Activated T-cell treated with anti-CD3 and anti-CD28 coated beads, Interleukin-2, amount 50 U/mL, for 4 hours (primary cell): Measurements from ENCODE around the gene DHX9. TPM values are rescaled to one million over a fixed set of nuclear protein-coding genes. Genes with fewer than 3 reads are reported as not detected.

Experiments
- total RNA-seq, 3 donors: library from RNA; stranded (reverse); gene quantifications; one replicate each; pipeline ENCODE4 v1.2.1, GENCODE V29; 2021

DHX9 gene
- total RNA-seq, 3 donors from 2014 or later, result 375 to 402 (median 394) TPM

Other genes starting within 250 kb of the DHX9 start
- 10 to 100 TPM; 38.8 to 62.8 (median 53.6) TPM for gene RGS16, start 235.0 kb upstream of the DHX9 start, total RNA-seq
- not detected for gene RGS8, start 154.8 kb upstream of the DHX9 start, total RNA-seq
- gene NPL, start 49.6 kb upstream of the DHX9 start, total RNA-seq, result 10 to 100 TPM in 2 of 3 donors, 1 to 10 TPM in 1; 5.2 to 11.0 (median 10.4) TPM
- gene SHCBP1L, start 113.8 kb downstream of the DHX9 start, total RNA-seq, result not detected
- 1 to 10 TPM in 1 of 3 donors, under 1 TPM in 2; 0.61 to 1.0 (median 0.84) TPM for gene LAMC1, start 184.1 kb downstream of the DHX9 start, total RNA-seq